BJ (cell line): ENCODE measurements around the gene ZNF639. TPM values are rescaled to one million over a fixed set of nuclear protein-coding genes. Genes with fewer than 3 reads are reported as not detected.

Source experiments
- CTCF ChIA-PET: fragments of 350-600 bp; formaldehyde crosslinking; extraction: SDS; loops from one replicate; lab custom pipeline; 2021; ENCODE audit warnings: antibody characterized with exemption, inconsistent platforms; lab: Yijun Ruan, JAX
- POLR2A ChIA-PET: fragments of 300-600 bp; sonication (Branson Sonifier 250); formaldehyde crosslinking; extraction: SDS; loops from one replicate; lab custom pipeline; 2021; ENCODE audit warnings: antibody characterized with exemption; lab: Charles Lee
- DNase-seq: peaks from one replicate; pipeline ENCODE4 v3.0.0-alpha.2; 2011; ENCODE audit warnings: low read depth
- H3K27me3 ChIP-seq: 2 replicates; pipeline ENCODE4 v1.6.0; 2011; ENCODE audit warnings: low read length; ENCODE audit not compliant: control insufficient read depth, insufficient read depth
- H3K36me3 ChIP-seq: 2 replicates; pipeline ENCODE4 v1.5.1; 2011; ENCODE audit warnings: low read length; ENCODE audit not compliant: control insufficient read depth, insufficient read depth
- H3K4me3 ChIP-seq: 2 replicates; pipeline ENCODE4 v1.5.1; 2011; ENCODE audit warnings: low read depth, mild to moderate bottlenecking, control low read depth, low read length
- CTCF ChIP-seq: IDR thresholded peaks from 2 replicates; pipeline ENCODE4 v1.5.1; 2011; ENCODE audit warnings: low read depth, mild to moderate bottlenecking, control low read depth, inconsistent platforms, low read length, moderate library complexity; ENCODE audit not compliant: insufficient read depth
- polyA plus RNA-seq: library from polyadenylated mRNA; depleted of rRNA; stranded (reverse); fragments of >200 nt; gene quantifications from 2 replicates; pipeline ENCODE4 v1.2.3, GENCODE V29; 2011

ZNF639 gene
- polyA plus RNA-seq, 1 experiment = 9.6 TPM

GRCh38 chr3:179289295-179289694 lies 33.5 kb upstream of the ZNF639 start:
- DNase-seq = no peak
- CTCF ChIA-PET = interaction anchor here (0.6 kb wide), 1 partner anchor 26 kb away, joined by 3 read pairs; no protein-coding TSS in a partner anchor
- Histone ChIP-seq H3K4me3 (no peak overlapping the region), H3K27me3 (no peaks in the 10 kb centered on the region), H3K36me3 (no peaks in the 10 kb centered on the region)
- POLR2A ChIA-PET = no interaction called here
- TF ChIP-seq CTCF = no peak

GRCh38 chr3:179292450-179292849 lies 30.4 kb upstream of the ZNF639 start:
- H3K4me3 ChIP-seq = no peak overlapping the region
- no peaks in the 10 kb centered on the region for H3K27me3 ChIP-seq
- ChIA-PET POLR2A (no interaction called here), CTCF (no interaction called here)
- no peaks in the 10 kb centered on the region for H3K36me3 ChIP-seq
- no peak for DNase-seq
- TF ChIP-seq CTCF = no peak

DNA sequence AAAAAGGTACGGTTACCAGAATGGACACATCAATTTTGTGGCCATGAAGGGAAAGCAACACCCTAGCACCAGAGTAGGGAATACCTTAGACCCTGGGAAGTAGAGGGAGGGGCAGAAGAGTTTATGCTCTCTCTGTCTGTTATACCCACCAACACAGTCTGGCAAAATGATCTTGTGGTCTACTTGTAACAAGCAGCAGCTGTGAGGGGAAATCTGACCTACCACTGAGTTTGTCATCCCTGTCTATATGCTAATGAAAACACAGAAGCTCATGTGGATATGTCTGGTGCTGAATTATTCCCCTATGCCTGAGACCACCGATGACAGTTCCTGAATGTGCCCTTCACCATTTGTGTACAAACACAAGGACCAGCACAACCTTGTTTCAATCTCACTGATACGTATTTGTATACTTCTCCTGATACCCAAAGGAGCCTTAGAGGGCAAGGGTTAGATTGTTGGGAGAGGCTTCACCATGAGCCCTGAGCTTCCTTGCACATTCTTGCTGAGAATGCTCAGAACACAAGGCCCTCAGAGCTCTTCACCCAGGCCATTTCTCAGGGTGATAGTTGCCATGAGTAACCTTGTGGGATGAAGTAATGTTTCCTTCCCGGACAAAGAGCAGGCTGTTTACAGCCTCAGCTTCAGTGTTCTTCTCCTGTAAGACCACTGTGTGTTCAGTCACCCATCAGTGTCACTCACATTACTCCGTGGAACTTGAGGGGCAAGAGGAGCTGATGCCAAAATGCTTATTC lies 24.7 kb upstream of the ZNF639 start:
- 0 out of 2 replicates have a peak, but pooled peaks cover 1% of the 10 kb centered on the region for H3K27me3 ChIP-seq
- CTCF ChIA-PET = no interaction called here
- no peak overlapping the region for H3K4me3 ChIP-seq
- no peaks in the 10 kb centered on the region for H3K36me3 ChIP-seq
- POLR2A ChIA-PET = no interaction called here
- no peak for TF ChIP-seq CTCF
- DNase-seq = no peak

GRCh38 chr3:179299316-179299715 lies 23.5 kb upstream of the ZNF639 start:
- H3K4me3 ChIP-seq = no peak overlapping the region
- POLR2A ChIA-PET = no interaction called here
- no peak for DNase-seq
- 0 out of 2 replicates have a peak, but pooled peaks cover 1% of the 10 kb centered on the region for H3K27me3 ChIP-seq
- CTCF ChIA-PET = no interaction called here
- no peaks in the 10 kb centered on the region for H3K36me3 ChIP-seq
- no peak for TF ChIP-seq CTCF

GRCh38 chr3:179299999-179300613 lies 22.7 kb upstream of the ZNF639 start:
- no peaks in the 10 kb centered on the region for H3K36me3 ChIP-seq
- H3K4me3 ChIP-seq = no peak overlapping the region
- TF ChIP-seq CTCF = no peak
- 0 out of 2 replicates have a peak, but pooled peaks cover 1% of the 10 kb centered on the region for H3K27me3 ChIP-seq
- no peak for DNase-seq
- POLR2A ChIA-PET = no interaction called here
- CTCF ChIA-PET = no interaction called here
